AG04450 (cell line): ENCODE measurements around the gene LRP5. TPM values are rescaled to one million over a fixed set of nuclear protein-coding genes. Genes with fewer than 3 reads are reported as not detected.

Experiments
- CTCF ChIA-PET: fragments of 300-600, 350-600 bp; formaldehyde crosslinking; extraction: SDS; loops from one replicate; lab custom pipeline; 2022; ENCODE audit warnings: antibody characterized with exemption, inconsistent platforms; lab: Charles Lee
- POLR2A ChIA-PET: fragments of 350-600 bp; formaldehyde crosslinking; extraction: SDS; loops from one replicate; lab custom pipeline; 2021; ENCODE audit warnings: antibody characterized with exemption, inconsistent platforms; lab: Yijun Ruan, JAX
- DNase-seq: peaks from one replicate; pipeline ENCODE4 v3.0.0-alpha.2; 2011; ENCODE audit warnings: low read depth, low spot score
- H3K27ac ChIP-seq: one replicate; pipeline ENCODE4 v1.5.1; 2012; ENCODE audit warnings: low read depth, low read length, control low read depth
- H3K27me3 ChIP-seq: one replicate; pipeline ENCODE4 v1.6.0; 2012; ENCODE audit warnings: low read length; ENCODE audit not compliant: control insufficient read depth, insufficient read depth
- H3K4me3 ChIP-seq: 2 replicates; pipeline ENCODE4 v1.5.1; 2011; ENCODE audit warnings: mild to moderate bottlenecking, low read depth, low read length, control low read depth
- H3K9me3 ChIP-seq: 2 replicates; pipeline ENCODE4 v1.5.1; 2012; ENCODE audit warnings: low read length; ENCODE audit not compliant: control insufficient read depth, insufficient read depth
- polyA plus RNA-seq: library from polyadenylated mRNA; depleted of rRNA; stranded (reverse); fragments of >200 nt; gene quantifications from 2 replicates; pipeline ENCODE4 v1.2.3, GENCODE V29; 2011
- TF ChIP-seq, protein P1 (sequence below): IDR thresholded peaks from 2 replicates; pipeline ENCODE4 v1.5.1; 2011; ENCODE audit warnings: low read depth, low read length, control low read depth, inconsistent platforms

LRP5 gene
- polyA plus RNA-seq, 1 experiment = 4.9 TPM

DNA sequence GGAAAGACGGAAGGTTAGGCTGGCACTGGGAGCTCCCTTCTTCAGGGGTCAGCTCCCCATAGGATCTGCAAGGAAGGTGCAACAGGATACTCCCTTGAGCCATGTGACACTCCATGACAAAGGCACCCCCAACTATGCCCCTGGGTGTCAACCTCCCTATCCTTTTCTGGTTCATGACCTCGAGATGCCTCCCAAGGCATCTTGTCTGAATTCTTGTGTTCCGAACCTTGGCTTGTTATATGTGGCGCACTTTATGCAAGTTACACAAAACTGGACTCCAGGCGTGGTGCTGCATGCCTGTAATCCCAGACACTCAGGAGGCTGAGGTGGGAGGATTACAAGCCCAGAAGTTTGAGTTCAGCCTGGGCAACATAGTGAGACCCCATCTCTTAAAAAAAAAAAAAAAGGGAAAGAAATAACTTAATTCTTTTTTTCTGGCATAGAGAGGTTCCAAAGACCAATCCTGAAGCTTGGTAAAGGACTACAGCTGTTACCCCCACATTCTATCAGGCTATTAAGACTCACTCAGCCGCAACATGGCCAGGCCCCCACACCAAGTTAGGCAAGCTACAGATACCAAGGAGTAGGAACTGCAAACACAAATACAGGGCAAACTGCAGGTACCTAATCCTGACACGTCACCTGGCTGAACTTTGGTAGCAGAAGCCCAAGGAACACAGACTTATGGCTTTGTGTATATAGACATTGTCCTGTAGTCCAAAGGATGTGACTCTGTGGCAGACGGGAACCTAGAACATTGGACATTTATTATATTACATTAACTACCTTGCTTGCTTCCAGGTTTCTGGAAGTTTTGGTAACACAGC lies 42.0 kb upstream of the LRP5 start:
- TF ChIP-seq, protein P1, sequence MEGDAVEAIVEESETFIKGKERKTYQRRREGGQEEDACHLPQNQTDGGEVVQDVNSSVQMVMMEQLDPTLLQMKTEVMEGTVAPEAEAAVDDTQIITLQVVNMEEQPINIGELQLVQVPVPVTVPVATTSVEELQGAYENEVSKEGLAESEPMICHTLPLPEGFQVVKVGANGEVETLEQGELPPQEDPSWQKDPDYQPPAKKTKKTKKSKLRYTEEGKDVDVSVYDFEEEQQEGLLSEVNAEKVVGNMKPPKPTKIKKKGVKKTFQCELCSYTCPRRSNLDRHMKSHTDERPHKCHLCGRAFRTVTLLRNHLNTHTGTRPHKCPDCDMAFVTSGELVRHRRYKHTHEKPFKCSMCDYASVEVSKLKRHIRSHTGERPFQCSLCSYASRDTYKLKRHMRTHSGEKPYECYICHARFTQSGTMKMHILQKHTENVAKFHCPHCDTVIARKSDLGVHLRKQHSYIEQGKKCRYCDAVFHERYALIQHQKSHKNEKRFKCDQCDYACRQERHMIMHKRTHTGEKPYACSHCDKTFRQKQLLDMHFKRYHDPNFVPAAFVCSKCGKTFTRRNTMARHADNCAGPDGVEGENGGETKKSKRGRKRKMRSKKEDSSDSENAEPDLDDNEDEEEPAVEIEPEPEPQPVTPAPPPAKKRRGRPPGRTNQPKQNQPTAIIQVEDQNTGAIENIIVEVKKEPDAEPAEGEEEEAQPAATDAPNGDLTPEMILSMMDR = no peak
- ChIA-PET CTCF (interaction anchor here (0.9 to 3.6 kb wide), 6 partner anchors 12 to 115 kb away, joined by 3 to 23 read pairs (median 4); no protein-coding TSS in a partner anchor), POLR2A (no interaction called here)
- Histone ChIP-seq H3K9me3 (no peaks in the 10 kb centered on the region; the same call in 1 of the 2 replicates), H3K4me3 (peak overlapping the region; percentile 94), H3K27ac (peak overlapping the region; percentile 63), H3K27me3 (no peaks in the 10 kb centered on the region)
- no peak for DNase-seq

DNA sequence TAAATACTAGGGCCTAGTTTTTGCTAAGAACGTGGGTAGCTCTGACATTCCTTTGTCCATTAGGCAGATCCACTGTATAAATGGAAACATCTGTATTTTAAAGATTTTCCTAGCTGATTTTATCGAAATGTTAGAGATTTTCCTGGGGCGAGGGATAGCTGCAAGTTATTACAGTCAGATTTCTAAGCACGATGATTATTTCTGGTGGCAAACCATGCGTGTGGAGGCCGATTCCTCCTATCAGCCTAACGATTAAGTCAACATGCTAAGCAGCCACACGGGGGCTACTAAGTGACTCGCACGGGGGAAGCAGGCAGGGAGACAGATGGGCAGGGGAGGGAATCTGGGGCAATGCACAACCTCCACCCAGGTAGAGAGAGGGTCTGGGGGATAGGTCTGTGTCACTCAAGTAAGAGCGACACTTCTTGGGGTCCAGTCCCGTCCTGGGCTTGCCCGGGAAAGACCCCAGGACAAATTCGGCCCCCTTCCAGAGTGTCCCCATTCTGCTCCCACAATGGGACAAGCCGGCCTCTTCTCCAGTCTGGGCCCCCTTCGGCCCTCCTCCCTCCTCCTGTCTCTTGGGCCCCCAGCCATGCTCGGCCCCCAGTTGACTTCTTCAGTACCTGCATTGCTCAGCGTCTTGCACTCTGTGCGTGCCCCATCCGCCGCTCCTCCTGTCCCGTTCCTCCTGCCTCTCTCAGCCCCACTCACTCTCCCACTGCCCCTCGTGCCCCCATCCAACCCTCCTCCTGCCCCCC lies 41.2 kb upstream of the LRP5 start:
- H3K27ac ChIP-seq = peak overlapping the region; percentile 98
- CTCF ChIA-PET = interaction anchor here (0.6 to 3.6 kb wide), 8 partner anchors 13 to 114 kb away, joined by 3 to 23 read pairs (median 6); no protein-coding TSS in a partner anchor
- H3K4me3 ChIP-seq = peak overlapping the region; percentile 94
- TF ChIP-seq, protein P1 = peak; percentile 69
- DNase-seq = peak; percentile 61
- no peaks in the 10 kb centered on the region; the same call in 1 of the 2 replicates for H3K9me3 ChIP-seq
- no peaks in the 10 kb centered on the region for H3K27me3 ChIP-seq
- POLR2A ChIA-PET = interaction anchor here (0.9 to 1.4 kb wide), 12 partner anchors 11 to 233 kb away, joined by 3 to 12 read pairs (median 4); partner anchors contain the start of genes PPP6R3 and TCIRG1

DNA sequence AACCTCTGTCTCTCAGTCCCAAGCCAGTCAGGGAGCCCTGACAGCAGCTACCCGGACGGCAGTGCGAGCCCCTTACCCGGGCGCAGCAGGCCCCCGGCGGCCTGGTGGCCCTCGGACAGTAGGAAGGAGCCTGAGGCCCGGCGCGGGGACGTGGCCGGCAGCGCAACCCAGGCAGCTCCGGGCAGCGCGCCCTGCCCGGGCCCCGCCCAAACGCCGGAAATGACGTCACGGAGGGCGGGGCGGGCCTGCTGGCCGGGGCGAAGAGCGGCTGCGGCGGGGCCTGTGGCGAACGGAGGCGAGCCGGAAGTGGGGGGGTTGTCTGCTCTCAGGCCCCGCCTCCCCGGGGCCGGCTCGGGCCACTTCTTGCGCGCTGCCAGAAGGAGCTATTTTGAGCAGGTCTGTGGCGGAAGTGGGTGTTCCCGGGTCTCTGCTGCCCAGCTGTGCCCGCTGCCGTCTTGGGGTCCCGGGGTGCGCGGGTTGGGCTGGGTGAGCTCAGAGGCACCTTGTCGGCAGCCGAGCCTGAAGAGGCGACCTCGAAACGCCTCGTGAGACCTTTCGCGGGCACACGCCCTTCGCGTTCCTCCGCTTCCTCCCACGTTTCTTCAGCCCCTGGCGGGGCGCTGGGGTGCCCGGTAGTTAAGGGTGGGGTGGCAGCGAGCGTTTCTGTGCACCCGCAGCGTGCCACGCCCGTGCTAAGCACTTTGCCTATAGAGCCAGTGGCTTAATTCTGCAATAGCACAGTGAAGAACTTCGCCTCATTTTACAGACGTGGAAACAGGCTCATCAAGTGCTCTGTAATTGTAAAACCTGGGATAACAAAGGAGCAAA lies 40.4 kb upstream of the LRP5 start, which contains the start of gene C11orf24:
TSS of gene C11orf24 (minus strand) at position 193 of the 828 bp plus-strand sequence. CDS start 8,206 bp downstream, outside the sequence.
- Histone ChIP-seq H3K27me3 (no peaks in the 10 kb centered on the region), H3K27ac (peak within 1 kb of the TSS; percentile 98), H3K9me3 (no peaks in the 10 kb centered on the region; the same call in 1 of the 2 replicates), H3K4me3 (peak within 1 kb of the TSS; percentile 95)
- POLR2A ChIA-PET = interaction anchor here (0.6 to 1.4 kb wide), 15 partner anchors 10 to 234 kb away, joined by 3 to 12 read pairs (median 3); partner anchors contain the start of genes PPP6R3 and TCIRG1
- CTCF ChIA-PET = interaction anchor here (0.6 to 3.6 kb wide), 3 partner anchors 15 to 84 kb away, joined by 10 to 23 read pairs (median 10); no protein-coding TSS in a partner anchor
- TF ChIP-seq, protein P1 = no peak
- peak; percentile 82 for DNase-seq

DNA sequence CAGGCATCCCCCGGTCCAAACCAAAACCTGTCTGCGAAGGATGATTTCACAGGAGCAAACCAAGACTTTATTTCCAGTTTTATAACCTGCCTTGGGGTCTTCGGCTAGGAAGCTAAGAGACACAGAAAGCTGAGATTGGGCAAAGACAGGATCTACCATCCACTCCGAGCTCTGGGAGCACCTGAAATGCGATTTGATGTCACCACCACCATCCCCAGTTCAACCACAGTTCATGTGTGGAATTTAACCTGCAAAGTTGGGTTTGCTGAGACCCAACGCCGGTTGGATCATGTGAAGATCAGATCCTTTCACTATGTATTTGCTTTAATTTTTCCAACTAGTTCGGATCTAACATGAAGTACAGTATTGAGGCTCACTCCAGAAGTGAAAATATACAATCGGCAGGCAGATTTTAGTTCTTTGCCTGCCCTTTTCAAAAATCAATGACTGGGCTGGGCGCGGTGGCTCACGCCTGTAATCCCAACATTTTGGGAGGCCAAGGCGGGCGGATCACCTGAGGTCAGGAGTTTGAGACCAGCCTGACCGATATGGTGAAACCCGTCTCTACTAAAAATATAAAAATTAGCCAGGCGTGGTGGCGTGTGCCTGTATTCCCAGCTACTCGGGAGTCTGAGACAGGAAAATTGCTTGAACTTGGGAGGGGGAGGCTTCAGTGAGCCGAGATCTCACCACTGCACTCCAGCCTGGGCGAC lies 39.2 kb upstream of the LRP5 start:
- Histone ChIP-seq H3K4me3 (no peak overlapping the region), H3K27ac (no peak overlapping the region), H3K27me3 (no peaks in the 10 kb centered on the region), H3K9me3 (no peaks in the 10 kb centered on the region; the same call in 1 of the 2 replicates)
- DNase-seq = no peak
- ChIA-PET CTCF (interaction anchor here (0.5 to 3.6 kb wide), 3 partner anchors 16 to 69 kb away, joined by 3 to 23 read pairs (median 3); no protein-coding TSS in a partner anchor), POLR2A (interaction anchor here (1.3 kb wide), 1 partner anchor 189 kb away, joined by 3 read pairs; no protein-coding TSS in a partner anchor)
- TF ChIP-seq, protein P1 = no peak
